Neuronal stem cell (in vitro differentiated cells): Measurements from ENCODE around the gene MYCL. TPM values are rescaled to one million over a fixed set of nuclear protein-coding genes. Genes with fewer than 3 reads are reported as not detected.

ENCODE experiments used
- DNase-seq: peaks from one replicate; pipeline ENCODE4 v3.0.0-alpha.2; 2013; ENCODE audit warnings: low spot score
- H2AFZ ChIP-seq: one replicate; pipeline ENCODE4 v1.6.1; 2013; ENCODE audit warnings: mild to moderate bottlenecking, low read length, inconsistent platforms
- H2AK5ac ChIP-seq: 2 replicates; pipeline ENCODE4 v1.6.1; 2013; ENCODE audit warnings: low read depth, mild to moderate bottlenecking, inconsistent platforms, low read length, moderate library complexity, mixed read lengths
- H2BK120ac ChIP-seq: 2 replicates; pipeline ENCODE4 v1.6.1; 2013; ENCODE audit warnings: low read depth, mild to moderate bottlenecking, inconsistent platforms, low read length, moderate library complexity, mixed read lengths
- H2BK12ac ChIP-seq: one replicate; pipeline ENCODE4 v1.6.1; 2013; ENCODE audit warnings: low read length, inconsistent platforms
- H2BK15ac ChIP-seq: 2 replicates; pipeline ENCODE4 v1.6.1; 2013; ENCODE audit warnings: mild to moderate bottlenecking, low read length, inconsistent platforms, mixed read lengths
- H2BK5ac ChIP-seq: one replicate; pipeline ENCODE4 v1.6.1; 2013; ENCODE audit warnings: inconsistent platforms, mild to moderate bottlenecking, low read length, moderate library complexity
- H3K14ac ChIP-seq: one replicate; pipeline ENCODE4 v1.6.1; 2013; ENCODE audit warnings: low read length, inconsistent platforms
- H3K18ac ChIP-seq: 2 replicates; pipeline ENCODE4 v1.6.1; 2013; ENCODE audit warnings: low read length, inconsistent platforms
- H3K23ac ChIP-seq: 2 replicates; pipeline ENCODE4 v1.6.1; 2013; ENCODE audit warnings: low read depth, mild to moderate bottlenecking, mixed read lengths, low read length, inconsistent platforms; ENCODE audit not compliant: poor library complexity
- H3K27ac ChIP-seq: replicated peaks from 3 replicates; pipeline ENCODE4 v1.5.1; 2013; ENCODE audit warnings: low read length, inconsistent platforms
- H3K27me3 ChIP-seq, 3 experiments: 2 replicates each; pipeline ENCODE4 v1.6.1; 2013; ENCODE audit warnings: low read length in 3 of 3, mild to moderate bottlenecking in 2 of 3, inconsistent platforms in 1 of 3, low read depth in 1 of 3, mixed read lengths in 1 of 3, moderate library complexity in 1 of 3; ENCODE audit not compliant: control insufficient read depth in 3 of 3, insufficient read depth in 3 of 3
- H3K36me3 ChIP-seq, 2 donors: replicated peaks in 1 of 2; 2 replicates each; pipeline ENCODE4 v1.6.1; 2013; ENCODE audit warnings: low read length in 2 of 2; ENCODE audit not compliant: control insufficient read depth in 2 of 2, insufficient read depth in 2 of 2
- H3K4ac ChIP-seq: 2 replicates; pipeline ENCODE4 v1.6.1; 2013; ENCODE audit warnings: inconsistent platforms, mild to moderate bottlenecking, low read length, moderate library complexity
- H3K4me1 ChIP-seq, 2 donors: 1 replicate in 1 of 2; 2 replicates in 1 of 2; pipeline ENCODE4 v1.6.1; 2013; ENCODE audit warnings: low read length in 2 of 2, low read depth in 1 of 2; ENCODE audit not compliant: control insufficient read depth in 2 of 2, insufficient read depth in 1 of 2
- H3K4me2 ChIP-seq: one replicate; pipeline ENCODE4 v1.6.1; 2013; ENCODE audit warnings: mild to moderate bottlenecking, low read length, inconsistent platforms; ENCODE audit not compliant: insufficient read depth, poor library complexity, severe bottlenecking
- H3K4me3 ChIP-seq, 2 donors: 2 replicates each; pipeline ENCODE4 v1.5.1; 2013; ENCODE audit warnings: low read length in 2 of 2, mild to moderate bottlenecking in 2 of 2, inconsistent platforms in 1 of 2, moderate library complexity in 1 of 2
- H3K79me1 ChIP-seq: one replicate; pipeline ENCODE4 v1.6.1; 2013; ENCODE audit warnings: low read depth, mild to moderate bottlenecking, inconsistent platforms, low read length, moderate library complexity
- H3K9ac ChIP-seq: one replicate; pipeline ENCODE4 v1.6.1; 2013; ENCODE audit warnings: mild to moderate bottlenecking, low read depth, low read length, inconsistent platforms; ENCODE audit not compliant: poor library complexity
- H3K9me3 ChIP-seq, 2 donors: replicated peaks in 1 of 2; 2 replicates each; pipeline versions ENCODE3 to v1.6.1; 2013; ENCODE audit warnings: low read length in 2 of 2, mild to moderate bottlenecking in 2 of 2, inconsistent platforms in 1 of 2, low read depth in 1 of 2, mixed read lengths in 1 of 2, moderate library complexity in 1 of 2; ENCODE audit not compliant: control insufficient read depth in 2 of 2, insufficient read depth in 1 of 2
- H4K8ac ChIP-seq: one replicate; pipeline ENCODE4 v1.6.1; 2013; ENCODE audit warnings: low read depth, mild to moderate bottlenecking, inconsistent platforms, low read length, moderate library complexity
- H4K91ac ChIP-seq: one replicate; pipeline ENCODE4 v1.6.1; 2013; ENCODE audit warnings: low read length, low read depth, mild to moderate bottlenecking, inconsistent platforms; ENCODE audit not compliant: poor library complexity
- WGBS, 2 donors: extraction: QIAGEN DNeasy Blood & Tissue Kit; methylation state at CpG; one replicate each; pipeline ENCODE4 v1.1.7; 2013; ENCODE audit warnings: missing lambda C conversion rate in 2 of 2, mixed read lengths in 1 of 2; ENCODE audit not compliant: insufficient read length in 2 of 2, insufficient replicate concordance in 1 of 2; ENCODE audit errors: extremely low coverage in 2 of 2; 5-methylcytosine and 5-hydroxymethylcytosine counted together
- small RNA-seq: library from polyadenylated mRNA; stranded (forward); fragments of <200 nt; extraction: miRNeasy Mini kit (QIAGEN cat#:217004); gene quantifications from one replicate; pipeline ENCODE3, GENCODE V24; 2013; ENCODE audit not compliant: insufficient read depth

MYCL gene

DNA sequence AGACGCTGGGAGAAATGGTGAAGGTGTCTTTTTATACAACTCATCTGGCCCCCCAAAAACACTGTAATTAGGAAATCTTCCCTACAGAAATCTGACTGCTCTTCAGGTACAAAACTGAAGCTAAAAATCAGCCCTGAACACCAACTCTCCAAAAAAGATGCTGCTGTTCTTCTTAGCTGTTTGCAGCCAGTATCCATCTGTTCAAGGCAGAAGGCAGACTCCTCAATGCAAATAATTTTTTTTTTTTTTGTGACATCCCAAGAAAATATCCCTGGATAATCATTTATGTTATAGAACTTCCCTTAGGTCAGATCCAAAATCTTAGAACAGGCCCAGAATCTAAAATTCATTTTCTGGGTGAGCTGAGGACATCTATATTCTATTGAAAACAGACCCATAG lies 54.9 kb downstream of the MYCL start:
- no CpG with 5 or more reads among the region's 1 CpG for WGBS, 2 donors
- no peak overlapping the region for H4K91ac ChIP-seq
- no peaks in the 10 kb centered on the region for H3K79me1 ChIP-seq
- H3K9me3 ChIP-seq = no peaks in the 10 kb centered on the region
- no peak overlapping the region for H3K14ac ChIP-seq
- no peaks in the 10 kb centered on the region for H3K27me3 ChIP-seq
- H2AK5ac ChIP-seq = no peak overlapping the region
- H3K27ac ChIP-seq = no peak overlapping the region
- peaks cover 26 to 98% of the 10 kb centered on the region in 2 donors for H3K36me3 ChIP-seq
- no peak overlapping the region for H4K8ac ChIP-seq
- no peak overlapping the region for H2BK5ac ChIP-seq
- H3K23ac ChIP-seq = no peak overlapping the region
- peaks cover 0 to 1% of the 10 kb centered on the region in 2 donors for H3K4me1 ChIP-seq
- no peak overlapping the region for H3K4ac ChIP-seq
- no peak overlapping the region for H2BK12ac ChIP-seq
- H3K9ac ChIP-seq = no peak overlapping the region
- H2AFZ ChIP-seq = no peak overlapping the region
- H2BK15ac ChIP-seq = no peak overlapping the region
- H2BK120ac ChIP-seq = no peak overlapping the region
- no peak overlapping the region for H3K18ac ChIP-seq
- no peak for DNase-seq
- H3K4me2 ChIP-seq = no peak overlapping the region
- no peak overlapping the region for H3K4me3 ChIP-seq

DNA sequence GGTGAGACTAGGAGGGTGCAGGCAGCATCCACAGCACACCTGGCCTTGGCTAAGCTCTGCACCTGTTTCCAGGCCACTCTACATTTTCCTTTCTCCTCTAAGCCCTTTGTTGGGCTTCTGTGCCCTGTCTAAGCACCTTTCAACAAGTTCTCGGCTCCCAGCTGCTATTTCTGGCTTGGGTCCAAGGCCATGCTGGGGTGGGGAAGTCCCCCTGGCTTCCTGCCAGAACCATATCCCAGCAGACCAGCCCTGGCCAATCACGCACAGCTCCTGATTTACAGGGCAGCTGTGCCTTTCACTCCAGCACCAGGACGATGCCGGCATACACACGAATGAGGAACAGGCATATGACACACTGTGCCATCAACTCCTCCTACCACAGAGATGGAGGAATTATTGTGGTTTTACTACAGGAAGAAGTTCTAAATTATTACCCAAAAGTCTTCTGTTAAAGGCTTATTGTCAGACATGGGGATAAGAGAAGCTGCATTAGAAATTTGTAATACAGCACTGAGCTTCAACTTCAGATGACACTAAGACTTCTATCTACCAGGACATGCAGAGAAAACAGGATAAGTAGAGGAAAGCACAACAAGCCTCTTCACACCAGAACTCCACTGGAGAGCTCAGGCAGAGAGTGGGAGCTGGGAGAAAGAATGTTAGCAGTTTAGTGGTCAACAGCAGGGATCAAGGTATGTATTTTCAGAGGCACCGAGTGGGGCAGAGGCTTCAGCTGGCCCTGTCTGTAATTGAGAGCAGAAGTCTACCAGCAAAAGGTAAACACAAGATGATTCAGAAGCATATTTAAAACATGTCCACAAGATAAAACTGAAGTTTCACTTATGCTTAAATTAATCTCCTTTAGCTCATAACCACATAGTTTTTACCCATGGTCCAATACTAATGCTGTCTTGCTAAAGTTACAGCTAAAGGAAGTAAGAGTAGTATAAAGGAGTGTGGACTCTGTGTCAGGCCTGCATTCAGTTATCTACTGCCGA lies 55.8 kb downstream of the MYCL start:
- Histone ChIP-seq H3K27ac (no peak overlapping the region), H3K36me3 (peaks cover 31 to 99% of the 10 kb centered on the region in 2 donors)

More for the DNA sequence above, 55.8 kb downstream of the MYCL start:
- WGBS, 2 donors = no CpG with 5 or more reads among the region's 7 CpGs
- no peak for DNase-seq
- Histone ChIP-seq H4K8ac (no peak overlapping the region), H3K4me3 (no peak overlapping the region), H3K4ac (no peak overlapping the region), H2AK5ac (no peak overlapping the region), H3K27me3 (no peaks in the 10 kb centered on the region), H3K14ac (no peak overlapping the region), H2AFZ (no peak overlapping the region), H2BK15ac (no peak overlapping the region), H2BK5ac (no peak overlapping the region), H4K91ac (no peak overlapping the region), H3K23ac (no peak overlapping the region), H3K4me1 (peaks cover 0 to 1% of the 10 kb centered on the region in 2 donors), H3K9ac (no peak overlapping the region), H3K18ac (no peak overlapping the region), H3K79me1 (no peaks in the 10 kb centered on the region), H3K4me2 (no peak overlapping the region), H2BK12ac (no peak overlapping the region), H2BK120ac (no peak overlapping the region), H3K9me3 (no peaks in the 10 kb centered on the region)

Small RNA genes lying within 50 kb of the gene (small RNA-seq; reads per million reads assigned to genes)
- not detected for gene RF00019
